ENCODE results near the gene WDR36.

- no peak for TF ChIP-seq EZH2 (IDR thresholded peaks at IDR 0.05)
- TF ChIP-seq FOXP2 (optimal IDR thresholded peaks at IDR 0.05; ENCODE audit: control extremely low read depth, extremely low read length, insufficient read depth): no peak
- 0 out of 2 replicates have a peak, but pooled peaks have one; percentile 14 for TF ChIP-seq POLR2AphosphoS5 (IDR thresholded peaks at IDR 0.05; ENCODE audit: borderline replicate concordance, low read depth, low read length)
These were observed 39.2 kb downstream of the WDR36 start for GRCh38 chr5:111131356-111131755.
